Kidney epithelial cell (primary cell): ENCODE results near the gene ZDHHC11. TPM values are rescaled to one million over a fixed set of nuclear protein-coding genes. Genes with fewer than 3 reads are reported as not detected.

ENCODE experiments used
- DNase-seq: peaks from one replicate; pipeline ENCODE4 v3.0.0-alpha.2; 2010; ENCODE audit warnings: low read depth
- H3K27me3 ChIP-seq: 2 replicates; pipeline ENCODE4 v1.6.0; 2011; ENCODE audit warnings: low read length; ENCODE audit not compliant: control insufficient read depth, insufficient read depth
- H3K36me3 ChIP-seq: 2 replicates; pipeline ENCODE4 v1.5.1; 2011; ENCODE audit warnings: low read length; ENCODE audit not compliant: control insufficient read depth, insufficient read depth
- H3K4me3 ChIP-seq: 2 replicates; pipeline ENCODE4 v1.5.1; 2011; ENCODE audit warnings: low read depth, mild to moderate bottlenecking, control low read depth, low read length
- CTCF ChIP-seq: IDR thresholded peaks from 2 replicates; pipeline ENCODE4 v1.5.1; 2011; ENCODE audit warnings: mild to moderate bottlenecking, moderate library complexity, low read length, control low read depth, inconsistent platforms; ENCODE audit not compliant: insufficient read depth, poor library complexity, severe bottlenecking
- total RNA-seq: library from RNA; depleted of rRNA; stranded (reverse); fragments of >200 nt; gene quantifications from 2 replicates; pipeline ENCODE4 v1.2.3, GENCODE V29; 2015

ZDHHC11 gene
- total RNA-seq, 1 donor from 2014 or later, result 1.3 TPM

GRCh38 chr5:864492-865167 is 13.8 kb upstream of the ZDHHC11 start:
- peaks cover 3% of the 10 kb centered on the region for H3K36me3 ChIP-seq
- no peak for TF ChIP-seq CTCF

GRCh38 chr5:863244-863805 is 12.5 kb upstream of the ZDHHC11 start:
- no peak for TF ChIP-seq CTCF
- DNase-seq, result no peak
- Histone ChIP-seq H3K36me3 (peaks cover 1% of the 10 kb centered on the region), H3K27me3 (no peaks in the 10 kb centered on the region), H3K4me3 (no peak overlapping the region)

More at GRCh38 chr5:864492-865167, 13.8 kb upstream of the ZDHHC11 start:
- H3K27me3 ChIP-seq, result no peaks in the 10 kb centered on the region
- DNase-seq, result no peak
- no peak overlapping the region for H3K4me3 ChIP-seq

GRCh38 chr5:862367-863243 is 11.8 kb upstream of the ZDHHC11 start:
- no peak for TF ChIP-seq CTCF
- DNase-seq, result peak; percentile 23
- Histone ChIP-seq H3K36me3 (peaks cover 1% of the 10 kb centered on the region), H3K27me3 (no peaks in the 10 kb centered on the region), H3K4me3 (no peak overlapping the region)

- no peak for DNase-seq
- H3K4me3 ChIP-seq, result no peak overlapping the region
- peaks cover 1% of the 10 kb centered on the region for H3K36me3 ChIP-seq
- H3K27me3 ChIP-seq, result no peaks in the 10 kb centered on the region
- no peak for TF ChIP-seq CTCF
Measured at GRCh38 chr5:861442-862366, 10.9 kb upstream of the ZDHHC11 start.

- no peaks in the 10 kb centered on the region for H3K27me3 ChIP-seq
- no peak overlapping the region for H3K4me3 ChIP-seq
- no peak for TF ChIP-seq CTCF
- peaks cover 1% of the 10 kb centered on the region for H3K36me3 ChIP-seq
- no peak for DNase-seq
Measured at GRCh38 chr5:860506-861150, 9.8 kb upstream of the ZDHHC11 start.
